GM19324 (cell line): ENCODE results near the gene BTBD17.

Source experiments
- ATAC-seq: cut with Tn5 transposase; IDR thresholded peaks from one replicate; pipeline ENCODE4 v1.9.1; 2021; ENCODE audit warnings: mild to moderate bottlenecking, moderate library complexity; ENCODE audit not compliant: unreplicated experiment, low FRiP score

BTBD17 gene

GRCh38 chr17:74389084-74389753, 27.6 kb upstream of the BTBD17 start:
- no peak for ATAC-seq

GRCh38 chr17:74387365-74388218, 25.9 kb upstream of the BTBD17 start:
- no peak for ATAC-seq

DNA sequence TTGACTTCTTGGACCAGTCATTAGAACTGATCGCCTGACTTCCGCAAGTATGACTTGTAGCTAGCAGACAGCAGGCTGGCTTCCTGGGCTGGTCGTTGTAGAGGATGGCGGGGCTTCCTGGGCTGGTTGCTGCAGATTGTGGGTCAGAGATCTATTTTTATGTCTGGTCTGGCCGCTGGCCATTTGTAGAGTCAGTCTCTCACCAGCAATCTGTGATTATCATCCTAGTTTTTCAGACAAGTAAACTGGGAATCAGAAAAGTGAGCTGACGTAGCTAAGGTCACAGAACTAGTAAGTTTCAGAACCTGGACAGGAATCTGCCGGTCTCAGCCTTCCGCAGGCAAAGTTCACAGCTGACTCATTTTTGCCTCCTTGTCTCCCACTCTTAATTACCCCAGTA, 24.7 kb upstream of the BTBD17 start:
- ATAC-seq: no peak

DNA sequence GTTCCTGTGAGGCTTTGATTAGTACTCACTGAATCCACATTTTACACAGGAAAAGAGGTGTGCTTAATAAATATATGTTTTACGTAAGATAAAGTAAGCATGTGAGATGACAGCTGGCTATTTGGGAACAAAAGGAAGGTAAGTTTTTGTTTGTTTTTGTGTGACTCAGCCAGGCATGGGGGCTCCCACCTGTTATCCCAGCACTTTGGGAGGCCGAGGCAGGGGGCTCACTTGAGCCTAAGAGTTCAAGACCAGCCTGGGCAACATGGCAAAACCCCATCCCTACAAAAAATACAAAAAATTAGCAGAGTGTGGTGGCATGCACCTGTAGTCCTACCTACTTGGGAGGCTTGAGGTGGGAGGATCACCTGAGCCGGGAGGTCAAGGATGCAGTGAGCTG, 23.5 kb upstream of the BTBD17 start:
- ATAC-seq: no peak

GRCh38 chr17:74383141-74383540, 21.5 kb upstream of the BTBD17 start:
- ATAC-seq: no peak

- no peak for ATAC-seq
Observed at GRCh38 chr17:74380959-74381808, 19.5 kb upstream of the BTBD17 start.

DNA sequence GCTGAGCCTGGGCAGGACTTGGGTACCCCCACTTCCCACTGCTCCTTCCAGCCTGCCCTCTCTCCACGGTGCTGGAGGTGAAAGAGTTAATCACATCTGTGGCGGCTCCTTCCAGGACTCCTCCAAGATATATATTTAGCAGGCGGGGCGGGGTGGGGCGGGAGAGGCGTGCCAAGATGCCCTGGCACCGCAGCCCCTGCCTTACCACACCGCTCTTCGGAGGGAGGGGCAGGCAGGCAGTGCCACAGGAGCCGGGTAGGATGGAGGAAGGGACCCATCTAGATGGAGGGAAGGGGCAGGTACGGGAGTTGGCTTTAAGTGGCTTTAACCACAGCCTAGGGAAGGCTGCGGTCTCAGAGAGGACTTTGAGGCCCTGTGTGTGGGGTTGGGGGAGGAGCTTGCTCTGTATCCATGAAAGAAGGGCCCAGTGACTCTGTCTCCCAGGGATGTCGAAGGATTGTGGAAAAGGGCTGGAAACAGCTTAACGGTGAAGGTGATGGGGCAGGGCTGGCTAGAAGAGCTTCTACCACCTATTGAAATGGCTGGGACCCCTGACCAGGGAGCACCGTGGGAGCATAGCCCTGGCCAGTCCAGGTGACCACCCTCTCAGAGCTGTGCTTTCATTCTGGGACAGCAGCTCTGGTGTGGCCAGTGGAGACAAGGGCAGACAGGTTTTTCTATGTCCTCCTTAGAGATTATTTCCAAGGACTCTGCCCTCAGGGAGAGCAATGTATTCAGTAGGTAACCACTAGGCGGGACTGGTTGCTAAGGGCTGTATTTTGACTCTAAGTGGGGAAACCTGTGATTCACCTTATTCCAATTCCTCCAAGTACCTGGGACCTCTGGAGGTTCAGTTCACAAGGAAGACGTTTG, 18.7 kb upstream of the BTBD17 start:
- ATAC-seq: no peak

GRCh38 chr17:74379495-74380085, 17.9 kb upstream of the BTBD17 start:
- ATAC-seq: peak; percentile 49

GRCh38 chr17:74374858-74375257, 13.2 kb upstream of the BTBD17 start:
- ATAC-seq: no peak

DNA sequence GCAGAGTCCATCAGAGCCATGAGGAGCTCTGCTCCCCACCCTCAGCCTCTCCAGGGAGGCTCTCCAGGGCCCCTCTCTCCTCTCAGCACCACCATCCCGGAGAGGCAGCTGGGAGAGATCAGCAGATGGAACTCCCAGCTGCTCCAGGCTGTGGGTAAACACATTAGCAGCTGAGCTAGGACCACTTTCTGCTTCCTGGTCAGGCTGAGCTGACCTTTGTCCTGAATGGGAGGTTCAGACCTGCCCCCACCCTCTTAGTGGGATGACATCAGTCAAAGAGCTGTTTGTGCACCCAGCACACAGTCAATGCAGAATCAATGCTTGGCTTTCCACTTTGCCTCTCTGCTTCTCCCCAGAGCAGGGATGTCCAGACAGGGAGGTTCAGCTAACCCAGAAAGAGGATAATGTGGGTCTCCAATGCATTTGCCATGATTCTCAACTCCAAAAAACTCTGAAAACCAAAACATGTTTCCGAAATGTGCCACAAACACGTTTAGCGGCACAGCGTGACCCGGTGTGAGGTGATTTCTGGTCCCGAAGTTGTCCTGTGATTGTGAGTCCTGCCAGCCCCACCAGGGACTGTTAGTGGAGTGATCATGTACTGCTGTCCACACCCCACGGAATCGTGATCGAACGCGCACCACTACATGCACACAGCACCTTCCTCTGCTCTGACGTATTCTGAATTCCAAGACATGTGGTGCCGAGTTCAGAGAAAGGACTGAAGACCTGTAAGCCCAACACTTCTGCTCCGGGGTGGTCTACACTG, 12.4 kb upstream of the BTBD17 start:
- ATAC-seq: no peak

- ATAC-seq: no peak
Observed at GRCh38 chr17:74372426-74372825, 10.8 kb upstream of the BTBD17 start.

DNA sequence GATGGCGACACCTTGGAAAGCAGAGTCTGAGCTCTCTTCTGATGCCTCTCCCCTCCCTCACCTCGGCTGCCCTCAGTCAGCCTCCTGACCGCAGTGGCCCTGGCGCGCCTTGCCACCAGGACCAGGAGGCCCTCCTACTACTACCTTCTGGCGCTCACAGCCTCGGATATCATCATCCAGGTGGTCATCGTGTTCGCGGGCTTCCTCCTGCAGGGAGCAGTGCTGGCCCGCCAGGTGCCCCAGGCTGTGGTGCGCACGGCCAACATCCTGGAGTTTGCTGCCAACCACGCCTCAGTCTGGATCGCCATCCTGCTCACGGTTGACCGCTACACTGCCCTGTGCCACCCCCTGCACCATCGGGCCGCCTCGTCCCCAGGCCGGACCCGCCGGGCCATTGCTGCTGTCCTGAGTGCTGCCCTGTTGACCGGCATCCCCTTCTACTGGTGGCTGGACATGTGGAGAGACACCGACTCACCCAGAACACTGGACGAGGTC, 10.0 kb upstream of the BTBD17 start:
- no peak for ATAC-seq

DNA sequence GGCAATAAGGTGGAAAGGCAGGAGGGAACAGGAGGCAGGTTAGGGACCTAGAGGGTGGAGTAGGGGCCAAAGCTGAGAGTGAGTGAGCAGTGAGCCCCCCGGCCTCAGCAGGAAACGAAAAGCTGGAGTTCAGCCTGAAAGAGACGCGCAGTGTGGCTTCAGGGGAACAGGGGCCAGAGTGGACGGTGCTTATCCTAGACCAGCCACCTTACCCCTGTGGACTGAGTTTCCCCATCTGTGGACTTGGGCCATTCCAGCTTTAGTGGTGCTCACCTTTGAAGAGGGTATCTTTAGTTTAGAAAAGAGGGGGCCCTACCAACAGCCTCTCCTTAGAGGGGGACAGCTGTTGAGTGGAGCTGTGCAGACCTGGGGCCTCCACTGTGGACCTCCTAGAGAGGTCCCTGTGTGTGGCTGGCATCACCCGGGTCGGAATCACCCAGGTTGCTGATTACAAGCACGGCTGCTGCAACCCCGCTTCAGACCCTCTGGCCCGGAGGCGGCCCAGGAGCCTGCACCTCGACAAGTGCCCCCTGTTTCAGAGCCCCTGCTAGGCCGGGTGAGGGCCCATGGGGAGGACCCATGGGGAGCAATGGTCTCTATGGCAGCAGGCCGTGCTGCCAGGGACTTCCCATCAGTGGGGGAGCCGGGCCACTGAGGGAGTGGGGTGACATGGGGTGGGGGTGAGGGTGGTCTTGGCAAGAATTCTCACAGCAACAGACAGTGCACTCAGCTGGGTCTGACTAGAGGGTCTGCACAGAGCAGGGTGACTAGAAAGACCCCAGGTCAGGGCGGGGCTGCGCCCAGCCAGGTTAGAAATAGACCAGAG, 8.2 kb upstream of the BTBD17 start:
- no peak for ATAC-seq

DNA sequence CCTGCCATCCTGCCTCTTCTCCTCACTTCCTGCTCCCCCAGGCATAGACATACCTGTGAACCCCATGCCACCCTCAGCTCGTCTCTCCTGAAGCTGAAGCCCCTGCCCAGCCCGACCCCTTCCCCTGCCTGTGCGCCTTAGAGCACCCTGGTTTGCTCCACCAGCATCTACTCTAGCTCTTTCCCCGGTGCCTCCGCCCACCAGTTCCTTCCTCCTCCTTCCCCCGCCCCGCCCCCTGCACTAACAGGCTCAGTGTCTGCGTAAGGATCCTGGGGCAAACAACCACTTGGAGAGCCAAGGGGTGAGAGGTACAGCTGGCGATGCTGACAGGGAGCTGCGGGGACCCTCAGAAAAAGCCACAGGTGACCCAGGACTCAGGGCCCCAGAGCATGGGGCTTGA, 7.6 kb upstream of the BTBD17 start:
- ATAC-seq: no peak

DNA sequence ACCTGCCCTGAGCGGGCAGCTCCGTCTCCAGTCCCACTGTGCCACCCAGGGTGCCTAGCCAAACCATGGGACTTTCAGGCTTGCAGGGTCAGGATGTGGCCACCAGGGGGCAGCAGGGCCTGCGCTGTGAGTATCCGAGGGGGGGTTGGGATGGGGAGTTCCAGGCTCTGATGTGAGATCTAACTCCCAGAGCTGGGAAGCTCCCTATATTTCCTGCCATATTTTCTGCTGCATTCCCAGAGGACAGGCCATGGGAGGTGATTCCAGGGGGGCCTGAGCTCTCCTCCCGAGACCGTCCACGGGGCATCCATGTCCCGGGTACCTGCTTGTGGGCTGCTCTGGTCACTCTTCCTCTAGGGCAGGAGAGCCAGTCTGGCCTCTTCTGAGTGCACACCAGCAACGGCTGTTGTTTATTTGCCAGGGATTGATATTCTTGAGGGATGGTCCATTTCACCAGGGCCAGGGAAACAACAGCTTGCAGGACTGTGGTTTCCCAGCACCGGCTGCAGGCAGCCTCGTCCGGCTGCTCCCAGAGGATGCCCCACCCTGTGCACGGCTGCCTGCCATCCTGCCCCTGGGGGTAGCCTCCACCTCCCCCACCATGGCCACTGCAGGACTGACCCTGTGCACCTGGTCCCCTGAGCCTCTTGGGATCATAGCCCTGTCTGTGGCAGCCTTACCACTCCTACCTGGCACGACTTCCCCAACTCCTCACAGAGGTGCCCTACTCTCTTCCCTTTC, 6.8 kb upstream of the BTBD17 start:
- no peak for ATAC-seq

DNA sequence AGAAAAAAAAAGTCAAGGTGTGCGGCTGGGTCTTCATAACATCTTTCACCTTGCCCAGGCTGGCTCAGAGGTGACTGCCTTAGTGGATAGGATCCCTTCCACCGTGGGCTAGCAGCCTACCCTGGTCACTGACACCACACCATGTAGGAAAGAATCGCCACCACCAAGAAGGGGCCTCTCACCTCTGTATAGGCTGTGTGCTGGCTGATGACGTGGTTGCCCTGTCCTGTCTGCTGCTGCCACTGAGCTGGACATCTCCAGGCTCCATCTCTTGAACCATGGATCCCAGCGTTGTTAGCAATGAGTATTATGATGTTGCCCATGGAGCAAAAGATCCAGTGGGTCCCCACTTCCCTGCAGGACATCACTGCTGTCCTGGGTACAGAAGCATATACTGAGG, 5.5 kb upstream of the BTBD17 start, which contains the start of gene GPR142:
Gene GPR142 (plus strand): TSS at position 301 of the 400 bp plus-strand sequence. CDS start 2,035 bp downstream, outside the sequence.
- ATAC-seq: no peak

DNA sequence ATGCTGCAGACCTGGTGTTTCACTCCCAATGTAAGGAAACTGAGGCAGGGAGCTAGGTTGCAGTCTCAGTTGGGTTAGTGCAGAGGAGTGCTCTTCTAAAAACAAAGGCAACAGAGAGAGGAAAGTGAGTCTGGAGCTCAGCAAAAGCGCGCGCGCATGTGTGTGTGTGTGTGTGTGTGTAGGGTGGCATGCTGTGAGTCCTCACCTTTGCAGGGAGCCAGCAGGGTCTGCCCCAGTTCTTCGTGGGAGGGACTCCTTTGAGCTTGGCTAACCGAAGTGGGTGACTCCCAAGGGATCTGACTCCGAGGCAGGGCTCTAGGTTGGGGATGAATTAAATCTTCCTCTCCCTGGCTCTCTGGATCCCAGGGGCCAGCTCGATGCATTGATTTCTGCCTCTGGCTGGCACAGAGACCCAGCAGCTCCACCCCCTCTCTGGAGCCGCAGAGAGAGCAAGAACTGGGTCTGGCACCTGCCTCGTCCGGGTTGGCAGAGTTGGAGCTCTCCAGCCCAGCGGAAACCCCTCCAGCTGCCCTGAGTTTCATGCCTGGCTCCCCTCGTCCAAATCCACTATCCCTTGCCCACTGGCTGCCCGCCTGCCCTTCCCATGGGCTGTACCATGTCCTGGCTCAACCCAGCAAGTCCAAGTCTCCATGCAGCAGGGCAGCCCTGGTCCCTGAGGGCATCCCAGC, 1.3 kb upstream of the BTBD17 start:
- ATAC-seq: no peak
